T-cell (primary cell): Measurements from ENCODE around the gene CELF2. TPM values are rescaled to one million over a fixed set of nuclear protein-coding genes. Genes with fewer than 3 reads are reported as not detected.
"Not testable (repeated sequence)": the region's sequence is repeated elsewhere in the genome, so short reads cannot be mapped to it uniquely, and the experiment has no call there.

ENCODE experiments used
- ATAC-seq, 4 experiments: fragments of 200-7000 bp in 3 of 4; fragments of 150-1000 bp in 1 of 4; cut with Tn5 transposase; replicated peaks in 1 of 4; 1 replicate in 3 of 4; 2 replicates in 1 of 4; pipeline ENCODE4 v1.10.0; 2021; ENCODE audit warnings: moderate library complexity in 3 of 4, mild to moderate bottlenecking in 2 of 4, moderate number of reproducible peaks in 1 of 4
- CTCF ChIA-PET, 2 donors: fragments of 300-600 bp; sonication (Branson Sonifier 250); formaldehyde crosslinking; loops; one replicate each; lab custom pipeline; 2022; ENCODE audit warnings: antibody characterized with exemption in 2 of 2; lab: Charles Lee
- POLR2A ChIA-PET, 2 donors: fragments of 300-600 bp; sonication (Branson Sonifier 250); formaldehyde crosslinking; loops; one replicate each; lab custom pipeline; 2022; ENCODE audit warnings: antibody characterized with exemption in 2 of 2; lab: Charles Lee
- DNase-seq, 35 experiments: peaks; one replicate each; pipeline versions ENCODE4 v3.0.0 to v3.0.0-alpha.2; 2013 to 2023
- H3K27ac ChIP-seq: one replicate; pipeline ENCODE4 v1.5.1; 2013; ENCODE audit warnings: low read length
- H3K27me3 ChIP-seq, 2 experiments: replicated peaks in 1 of 2; 1 replicate in 1 of 2; 2 replicates in 1 of 2; pipeline versions ENCODE4 v1.6.1 to v1.7.0; 2013; ENCODE audit warnings: low read length in 1 of 2, mixed read lengths in 1 of 2; ENCODE audit not compliant: control insufficient read depth in 2 of 2, insufficient read depth in 2 of 2; ENCODE audit errors: extremely low read depth in 1 of 2
- H3K36me3 ChIP-seq, 2 donors: 1 replicate in 1 of 2; 2 replicates in 1 of 2; pipeline versions ENCODE4 v1.6.1 to v1.7.0; 2013; ENCODE audit warnings: low read length in 1 of 2; ENCODE audit not compliant: control insufficient read depth in 2 of 2, insufficient read depth in 1 of 2; ENCODE audit errors: extremely low read depth in 1 of 2
- H3K4me1 ChIP-seq, 2 experiments: 1 replicate in 1 of 2; 2 replicates in 1 of 2; pipeline versions ENCODE4 v1.6.1 to v1.7.0; 2013; ENCODE audit warnings: low read length in 2 of 2, mixed read lengths in 1 of 2; ENCODE audit not compliant: insufficient read depth in 2 of 2, control insufficient read depth in 1 of 2; ENCODE audit errors: extremely low read depth in 1 of 2
- H3K4me3 ChIP-seq, 2 donors: 1 replicate in 1 of 2; 2 replicates in 1 of 2; pipeline versions ENCODE4 v1.5.1 to v1.7.0; 2013; ENCODE audit warnings: mild to moderate bottlenecking in 2 of 2, low read length in 1 of 2, moderate library complexity in 1 of 2; ENCODE audit not compliant: control insufficient read depth in 1 of 2; ENCODE audit errors: extremely low read depth in 1 of 2
- H3K9me3 ChIP-seq: 2 replicates; pipeline ENCODE4 v1.7.0; 2013
- H3K27ac Mint-ChIP-seq, 2 donors: one replicate each; pipeline ENCODE4 v1.8.0; 2020 to 2021; ENCODE audit warnings: mild to moderate bottlenecking in 2 of 2, mixed read lengths in 2 of 2
- H3K27me3 Mint-ChIP-seq, 2 donors: one replicate each; pipeline ENCODE4 v1.8.0; 2021 to 2022; ENCODE audit warnings: mixed read lengths in 2 of 2
- H3K36me3 Mint-ChIP-seq: one replicate; pipeline ENCODE4 v1.8.0; 2021; ENCODE audit warnings: mixed read lengths
- H3K4me1 Mint-ChIP-seq, 3 donors: one replicate each; pipeline ENCODE4 v1.8.0; 2020 to 2022; ENCODE audit warnings: mixed read lengths in 3 of 3, mild to moderate bottlenecking in 1 of 3
- H3K4me3 Mint-ChIP-seq, 3 donors: one replicate each; pipeline ENCODE4 v1.8.0; 2020 to 2022; ENCODE audit warnings: mild to moderate bottlenecking in 3 of 3, mixed read lengths in 3 of 3, moderate library complexity in 3 of 3
- H3K9me3 Mint-ChIP-seq, 3 donors: one replicate each; pipeline ENCODE4 v1.8.0; 2020 to 2022; ENCODE audit warnings: mixed read lengths in 3 of 3
- WGBS: methylation state at CpG from one replicate; pipeline ENCODE4 v1.1.5; 2013; ENCODE audit warnings: missing lambda C conversion rate; ENCODE audit not compliant: insufficient coverage; 5-methylcytosine and 5-hydroxymethylcytosine counted together
- total RNA-seq, 35 experiments: library from RNA in 6 of 35; stranded (reverse) in 6 of 35; fragments of 120-200 nt in 1 of 35; gene quantifications; one replicate each; pipeline versions ENCODE4 v1.2.1 to v1.2.4 and lab custom pipeline; 2013 to 2026

Gene CELF2
- total RNA-seq, 5 donors from 2014 or later (not counting 1 experiment from before 2014, with no cell fraction given), result 149 to 225 (median 166) TPM

- CTCF ChIA-PET, result interaction anchor here in 1 of 2 donors (0.6 kb wide), 1 partner anchor 140 kb away, joined by 3 read pairs; no protein-coding TSS in a partner anchor
Observed at GRCh38 chr10:10999501-10999900, 18.2 kb upstream of the CELF2 start.

GRCh38 chr10:11002485-11002884, 15.2 kb upstream of the CELF2 start:
- Histone ChIP-seq H3K36me3 (no peaks in the 10 kb centered on the region), H3K9me3 (no peaks in the 10 kb centered on the region), H3K27ac (no peak overlapping the region), H3K27me3 (peaks cover 0 to under 1% of the 10 kb centered on the region in 2 experiments), H3K4me3 (no peak overlapping the region), H3K4me1 (no peaks in the 10 kb centered on the region)
- POLR2A ChIA-PET, result no interaction called here
- DNase-seq (no peak), ATAC-seq (no peak)
- H3K36me3 Mint-ChIP-seq, result no peaks in the 10 kb centered on the region
- WGBS, result no CpG with 5 or more reads among the region's 5 CpGs
- peaks cover 0 to 5% (median 4%) of the 10 kb centered on the region in 3 donors for H3K9me3 Mint-ChIP-seq
- CTCF ChIA-PET, result no interaction called here
- peaks cover 26 to 33% of the 10 kb centered on the region in 2 donors for H3K27me3 Mint-ChIP-seq
- no peak overlapping the region for H3K27ac Mint-ChIP-seq
- no peaks in the 10 kb centered on the region for H3K4me1 Mint-ChIP-seq
- H3K4me3 Mint-ChIP-seq, result no peak overlapping the region

More at GRCh38 chr10:10999501-10999900, 18.2 kb upstream of the CELF2 start:
- H3K27ac ChIP-seq, H3K4me3 Mint-ChIP-seq, DNase-seq, ATAC-seq, H3K9me3 Mint-ChIP-seq, H3K27me3 ChIP-seq, H3K9me3 ChIP-seq, H3K4me1 ChIP-seq, POLR2A ChIA-PET, H3K36me3 ChIP-seq, H3K4me3 ChIP-seq, H3K36me3 Mint-ChIP-seq, H3K4me1 Mint-ChIP-seq, H3K27ac Mint-ChIP-seq: not testable (repeated sequence)
- WGBS, result no CpG with 5 or more reads among the region's 4 CpGs
- peaks cover 15 to 17% of the 10 kb centered on the region in 2 donors for H3K27me3 Mint-ChIP-seq

- DNase-seq (no peak), ATAC-seq (no peak)
- POLR2A ChIA-PET, result interaction anchor here in 1 of 2 donors (0.5 kb wide), 1 partner anchor 323 kb away, joined by 3 read pairs; no protein-coding TSS in a partner anchor
- Histone ChIP-seq H3K36me3 (no peaks in the 10 kb centered on the region), H3K4me1 (no peaks in the 10 kb centered on the region), H3K27me3 (peaks cover 0 to 5% of the 10 kb centered on the region in 2 experiments), H3K27ac (no peak overlapping the region), H3K4me3 (no peak overlapping the region), H3K9me3 (no peaks in the 10 kb centered on the region)
- no CpG with 5 or more reads among the region's 3 CpGs for WGBS
- Mint-ChIP-seq H3K4me1 (no peaks in the 10 kb centered on the region), H3K4me3 (no peak overlapping the region), H3K9me3 (peaks cover 0 to 2% (median 1%) of the 10 kb centered on the region in 3 donors), H3K27ac (no peak overlapping the region), H3K27me3 (peaks cover 24 to 34% of the 10 kb centered on the region in 2 donors), H3K36me3 (no peaks in the 10 kb centered on the region)
- CTCF ChIA-PET, result no interaction called here
Observed at GRCh38 chr10:11002916-11003315, 14.8 kb upstream of the CELF2 start.

GRCh38 chr10:11003679-11004078, 14.0 kb upstream of the CELF2 start:
- Histone ChIP-seq H3K9me3 (no peaks in the 10 kb centered on the region), H3K4me1 (no peaks in the 10 kb centered on the region), H3K27ac (no peak overlapping the region), H3K36me3 (no peaks in the 10 kb centered on the region), H3K27me3 (peaks cover 0 to 5% of the 10 kb centered on the region in 2 experiments), H3K4me3 (no peak overlapping the region)
- H3K4me3 Mint-ChIP-seq, result no peak overlapping the region
- peaks cover 30 to 40% of the 10 kb centered on the region in 2 donors for H3K27me3 Mint-ChIP-seq
- CTCF ChIA-PET, result no interaction called here
- H3K4me1 Mint-ChIP-seq, result peaks cover 5 to 6% (median 5%) of the 10 kb centered on the region in 3 donors
- no peaks in the 10 kb centered on the region for H3K9me3 Mint-ChIP-seq
- POLR2A ChIA-PET, result no interaction called here
- H3K36me3 Mint-ChIP-seq, result no peaks in the 10 kb centered on the region
- WGBS, result 80% methylated on average over 1 of the region's 4 CpGs
- no peak overlapping the region for H3K27ac Mint-ChIP-seq
- DNase-seq (no peak), ATAC-seq (no peak)

- no peaks in the 10 kb centered on the region for H3K36me3 Mint-ChIP-seq
- Histone ChIP-seq H3K4me1 (peaks cover 0 to under 1% of the 10 kb centered on the region in 2 experiments), H3K27me3 (peaks cover 0 to 9% of the 10 kb centered on the region in 2 experiments), H3K27ac (no peak overlapping the region), H3K4me3 (no peak overlapping the region), H3K9me3 (no peaks in the 10 kb centered on the region), H3K36me3 (no peaks in the 10 kb centered on the region)
- peak overlapping the region in 1 of 2 donors; percentile 7 for H3K27ac Mint-ChIP-seq
- CTCF ChIA-PET, result no interaction called here
- WGBS, result 84% methylated on average over 3 of the region's 15 CpGs
- DNase-seq, result peak in 1 of 35 experiments; percentile 14
- POLR2A ChIA-PET, result no interaction called here
- H3K4me3 Mint-ChIP-seq, result no peak overlapping the region
- no peaks in the 10 kb centered on the region for H3K9me3 Mint-ChIP-seq
- peaks cover 11 to 14% (median 12%) of the 10 kb centered on the region in 3 donors for H3K4me1 Mint-ChIP-seq
- peaks cover 37 to 48% of the 10 kb centered on the region in 2 donors for H3K27me3 Mint-ChIP-seq
- ATAC-seq, result no peak
Observed at GRCh38 chr10:11004144-11005077, 13.3 kb upstream of the CELF2 start.

GRCh38 chr10:11005725-11006427, 11.8 kb upstream of the CELF2 start:
- no peak overlapping the region for H3K4me3 ChIP-seq
- H3K9me3 ChIP-seq, result no peaks in the 10 kb centered on the region
- Mint-ChIP-seq H3K9me3 (no peaks in the 10 kb centered on the region), H3K4me1 (peaks cover 15 to 23% (median 21%) of the 10 kb centered on the region in 3 donors), H3K27me3 (peaks cover 49 to 60% of the 10 kb centered on the region in 2 donors), H3K36me3 (peaks cover 3% of the 10 kb centered on the region), H3K4me3 (no peak overlapping the region), H3K27ac (no peak overlapping the region)
- no peak for DNase-seq
- ChIA-PET CTCF (interaction anchor here (0.7 kb wide), 2 partner anchors 71 to 107 kb away, joined by 4 to 5 read pairs; no protein-coding TSS in a partner anchor), POLR2A (no interaction called here)
- H3K4me1 ChIP-seq, result peaks cover 0 to 5% of the 10 kb centered on the region in 2 experiments
- 93% methylated on average over 4 of the region's 9 CpGs for WGBS
- no peak overlapping the region for H3K27ac ChIP-seq
- ATAC-seq, result no peak
- H3K36me3 ChIP-seq, result no peaks in the 10 kb centered on the region
- H3K27me3 ChIP-seq, result peaks cover 0 to 16% of the 10 kb centered on the region in 2 experiments
